Dendritic cell treated with granulocyte-macrophage colony-stimulating factor and Interleukin-4, amounts not matched to agents 40 ng/mL and 50 ng/mL, for 4 days (primary cell): Measurements from ENCODE around the gene TMEM198.

ENCODE experiments used
- H3K27ac Mint-ChIP-seq: one replicate; pipeline ENCODE4 v1.8.0; 2022; ENCODE audit warnings: mild to moderate bottlenecking, mixed read lengths
- H3K27me3 Mint-ChIP-seq: one replicate; pipeline ENCODE4 v1.8.0; 2022; ENCODE audit warnings: mild to moderate bottlenecking, mixed read lengths
- H3K36me3 Mint-ChIP-seq: one replicate; pipeline ENCODE4 v1.8.0; 2022; ENCODE audit warnings: low read depth, mixed read lengths
- H3K4me1 Mint-ChIP-seq: one replicate; pipeline ENCODE4 v1.8.0; 2022; ENCODE audit warnings: low read depth, mixed read lengths
- H3K4me3 Mint-ChIP-seq: one replicate; pipeline ENCODE4 v1.8.0; 2022; ENCODE audit warnings: mild to moderate bottlenecking, moderate library complexity, mixed read lengths
- H3K9me3 Mint-ChIP-seq: one replicate; pipeline ENCODE4 v1.8.0; 2022; ENCODE audit warnings: mixed read lengths
- intact Hi-C: fragments of 100-400 bp; cut with micrococcal nuclease; formaldehyde crosslinking; loops from one replicate; pipeline ENCODE4 v1.15.0; 2022

The TMEM198 gene

DNA sequence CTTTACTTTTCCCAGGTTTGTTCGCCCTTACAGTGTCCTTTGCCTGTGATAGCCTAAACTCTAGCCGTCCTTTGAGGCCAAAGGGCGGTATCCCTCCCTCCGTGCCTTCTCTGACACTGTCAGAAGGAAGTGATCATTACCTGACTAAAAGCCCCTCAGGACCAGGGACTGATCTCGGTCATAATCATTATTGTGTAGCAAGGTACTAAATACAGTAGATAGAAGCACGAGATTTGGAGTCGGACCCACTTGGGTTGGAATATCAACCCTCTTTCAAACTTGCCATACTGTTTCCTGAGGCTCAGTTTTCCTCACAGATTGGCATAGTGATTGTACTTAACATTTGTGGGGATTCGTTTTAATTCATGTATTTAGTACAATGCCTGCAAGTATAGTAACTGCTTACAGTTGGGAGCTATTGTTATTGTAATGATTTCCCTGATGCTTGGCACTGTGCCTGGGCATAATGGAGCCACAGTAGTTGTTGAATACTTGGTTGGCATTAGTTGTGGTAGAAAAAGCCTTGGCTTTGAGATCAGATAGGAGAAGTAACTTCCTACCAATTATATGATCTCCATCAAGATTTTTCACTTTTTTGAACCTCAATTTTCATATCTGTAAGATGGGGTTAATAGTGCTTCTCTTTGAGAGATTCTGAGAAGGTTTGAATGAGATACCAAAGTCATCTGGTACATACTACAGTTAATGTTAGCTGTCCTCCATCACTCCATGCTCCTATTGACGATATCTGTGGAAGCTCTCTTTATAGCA is 54.7 kb downstream of the TMEM198 start:
- peaks cover 50% of the 10 kb centered on the region for H3K4me1 Mint-ChIP-seq
- peak overlapping the region; percentile 96 for H3K27ac Mint-ChIP-seq
- intact Hi-C loops, result loop anchor here (5.0 kb wide), 3 partner anchors 44 to 201 kb away; partner anchors contain the start of gene GMPPA
- peaks cover 3% of the 10 kb centered on the region for H3K27me3 Mint-ChIP-seq
- H3K4me3 Mint-ChIP-seq, result peak overlapping the region; percentile 94
- peaks cover 49% of the 10 kb centered on the region for H3K36me3 Mint-ChIP-seq
- H3K9me3 Mint-ChIP-seq, result no peaks in the 10 kb centered on the region
